ENCODE measurements around the gene UNC5B. TPM values are rescaled to one million over a fixed set of nuclear protein-coding genes. Genes with fewer than 3 reads are reported as not detected.
"Not testable (repeated sequence)": the region's sequence is repeated elsewhere in the genome, so short reads cannot be mapped to it uniquely, and the experiment has no call there.

Gene UNC5B
- total RNA-seq, 1 donor from 2014 or later, result 231 TPM

- DNase-seq (ENCODE audit: low spot score), result no peak
- no peaks in the 10 kb centered on the region for H3K9me3 Mint-ChIP-seq (ENCODE audit: unreplicated experiment)
- no peak overlapping the region for H3K4me3 Mint-ChIP-seq (ENCODE audit: unreplicated experiment)
- H3K27me3 Mint-ChIP-seq (ENCODE audit: unreplicated experiment), result peaks cover 29% of the 10 kb centered on the region
- peaks cover 22% of the 10 kb centered on the region for H3K36me3 Mint-ChIP-seq (ENCODE audit: low read depth, unreplicated experiment)
- TF ChIP-seq CTCF (IDR thresholded peaks at IDR 0.05; ENCODE audit: unreplicated experiment), result no peak
- H3K27ac Mint-ChIP-seq (ENCODE audit: unreplicated experiment), result peak overlapping the region; percentile 57
- H3K4me1 Mint-ChIP-seq (ENCODE audit: unreplicated experiment), result peaks cover 72% of the 10 kb centered on the region
Observed at GRCh38 chr10:71271662-71272055, 59.3 kb downstream of the UNC5B start.

GRCh38 chr10:71272056-71272771 lies 59.8 kb downstream of the UNC5B start:
- no peak for DNase-seq (ENCODE audit: low spot score)
- H3K4me3 Mint-ChIP-seq (ENCODE audit: unreplicated experiment), result no peak overlapping the region
- no peak for TF ChIP-seq CTCF (IDR thresholded peaks at IDR 0.05; ENCODE audit: unreplicated experiment)
- peaks cover 70% of the 10 kb centered on the region for H3K4me1 Mint-ChIP-seq (ENCODE audit: unreplicated experiment)
- H3K36me3 Mint-ChIP-seq (ENCODE audit: low read depth, unreplicated experiment), result peaks cover 18% of the 10 kb centered on the region
- H3K27me3 Mint-ChIP-seq (ENCODE audit: unreplicated experiment), result peaks cover 30% of the 10 kb centered on the region
- H3K9me3 Mint-ChIP-seq (ENCODE audit: unreplicated experiment), result no peaks in the 10 kb centered on the region
- H3K27ac Mint-ChIP-seq (ENCODE audit: unreplicated experiment), result peak overlapping the region; percentile 30

DNA sequence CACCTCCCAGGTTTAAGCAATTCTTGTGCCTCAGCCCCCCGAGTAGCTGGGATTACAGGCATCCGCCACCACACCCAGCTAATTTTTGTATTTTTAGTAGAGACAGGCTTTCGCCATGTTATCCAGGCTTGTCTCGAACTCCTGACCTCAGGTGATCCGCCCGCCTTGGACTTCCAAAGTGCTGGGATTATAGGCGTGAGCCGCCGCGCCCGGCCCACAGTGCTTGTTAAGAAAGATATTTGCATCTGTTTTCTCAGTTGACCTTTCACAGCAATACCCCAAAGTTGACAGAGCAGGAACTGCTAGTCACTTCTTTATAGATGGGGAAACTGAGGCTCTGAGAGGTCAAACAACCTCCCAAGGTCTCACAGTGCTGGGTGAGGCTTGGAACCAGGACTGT lies 60.6 kb downstream of the UNC5B start:
- H3K4me3 Mint-ChIP-seq (ENCODE audit: unreplicated experiment); DNase-seq (ENCODE audit: low spot score); H3K9me3 Mint-ChIP-seq (ENCODE audit: unreplicated experiment): not testable (repeated sequence)
- peaks cover 30% of the 10 kb centered on the region for H3K27me3 Mint-ChIP-seq (ENCODE audit: unreplicated experiment)
- peaks cover 69% of the 10 kb centered on the region for H3K4me1 Mint-ChIP-seq (ENCODE audit: unreplicated experiment)
- peaks cover 18% of the 10 kb centered on the region for H3K36me3 Mint-ChIP-seq (ENCODE audit: low read depth, unreplicated experiment)
- peak overlapping the region; percentile 48 for H3K27ac Mint-ChIP-seq (ENCODE audit: unreplicated experiment)

- Mint-ChIP-seq H3K9me3 (ENCODE audit: unreplicated experiment) (no peaks in the 10 kb centered on the region), H3K4me1 (ENCODE audit: unreplicated experiment) (peaks cover 66% of the 10 kb centered on the region), H3K27ac (ENCODE audit: unreplicated experiment) (peak overlapping the region; percentile 48), H3K4me3 (ENCODE audit: unreplicated experiment) (no peak overlapping the region), H3K27me3 (ENCODE audit: unreplicated experiment) (peaks cover 30% of the 10 kb centered on the region), H3K36me3 (ENCODE audit: low read depth, unreplicated experiment) (peaks cover 13% of the 10 kb centered on the region)
- no peak for DNase-seq (ENCODE audit: low spot score)
- no peak for TF ChIP-seq CTCF (IDR thresholded peaks at IDR 0.05; ENCODE audit: unreplicated experiment)
Observed at GRCh38 chr10:71273506-71273905, 61.1 kb downstream of the UNC5B start.

GRCh38 chr10:71274901-71275796 lies 62.8 kb downstream of the UNC5B start:
- peaks cover 66% of the 10 kb centered on the region for H3K4me1 Mint-ChIP-seq (ENCODE audit: unreplicated experiment)
- no peak for TF ChIP-seq CTCF (IDR thresholded peaks at IDR 0.05; ENCODE audit: unreplicated experiment)
- peaks cover 11% of the 10 kb centered on the region for H3K36me3 Mint-ChIP-seq (ENCODE audit: low read depth, unreplicated experiment)
- peaks cover 30% of the 10 kb centered on the region for H3K27me3 Mint-ChIP-seq (ENCODE audit: unreplicated experiment)
- H3K4me3 Mint-ChIP-seq (ENCODE audit: unreplicated experiment), result peak overlapping the region; percentile 77
- DNase-seq (ENCODE audit: low spot score), result no peak
- H3K9me3 Mint-ChIP-seq (ENCODE audit: unreplicated experiment), result no peaks in the 10 kb centered on the region
- peak overlapping the region; percentile 48 for H3K27ac Mint-ChIP-seq (ENCODE audit: unreplicated experiment)
